Stomach (tissue), 4 donors: ENCODE results near the gene FAM131B.

Experiments used
- POLR2A ChIP-seq, 4 donors: fragments of 450-650 bp; IDR thresholded peaks; one replicate each; pipeline ENCODE4 v1.6.1; 2016; ENCODE audit warnings: antibody characterized with exemption in 4 of 4, control low read depth in 2 of 4, mild to moderate bottlenecking in 1 of 4, moderate library complexity in 1 of 4
- TF ChIP-seq, protein P1 (sequence below), 7 experiments: fragments of 450-650 bp in 4 of 7; fragments of 200-600 bp in 3 of 7; sonication (generic) in 3 of 7; IDR thresholded peaks; one replicate each; pipeline ENCODE4 v1.5.1; 2016 to 2019; ENCODE audit warnings: antibody characterized with exemption in 7 of 7, control low read depth in 2 of 7, mild to moderate bottlenecking in 1 of 7

- TF ChIP-seq, protein P1, sequence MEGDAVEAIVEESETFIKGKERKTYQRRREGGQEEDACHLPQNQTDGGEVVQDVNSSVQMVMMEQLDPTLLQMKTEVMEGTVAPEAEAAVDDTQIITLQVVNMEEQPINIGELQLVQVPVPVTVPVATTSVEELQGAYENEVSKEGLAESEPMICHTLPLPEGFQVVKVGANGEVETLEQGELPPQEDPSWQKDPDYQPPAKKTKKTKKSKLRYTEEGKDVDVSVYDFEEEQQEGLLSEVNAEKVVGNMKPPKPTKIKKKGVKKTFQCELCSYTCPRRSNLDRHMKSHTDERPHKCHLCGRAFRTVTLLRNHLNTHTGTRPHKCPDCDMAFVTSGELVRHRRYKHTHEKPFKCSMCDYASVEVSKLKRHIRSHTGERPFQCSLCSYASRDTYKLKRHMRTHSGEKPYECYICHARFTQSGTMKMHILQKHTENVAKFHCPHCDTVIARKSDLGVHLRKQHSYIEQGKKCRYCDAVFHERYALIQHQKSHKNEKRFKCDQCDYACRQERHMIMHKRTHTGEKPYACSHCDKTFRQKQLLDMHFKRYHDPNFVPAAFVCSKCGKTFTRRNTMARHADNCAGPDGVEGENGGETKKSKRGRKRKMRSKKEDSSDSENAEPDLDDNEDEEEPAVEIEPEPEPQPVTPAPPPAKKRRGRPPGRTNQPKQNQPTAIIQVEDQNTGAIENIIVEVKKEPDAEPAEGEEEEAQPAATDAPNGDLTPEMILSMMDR (IDR thresholded peaks at IDR 0.05): no peak
- no peak for TF ChIP-seq POLR2A (IDR thresholded peaks at IDR 0.05)
Observed at GRCh38 chr7:143304938-143305337, 57.6 kb downstream of the FAM131B start.
